ENCODE measurements around the gene SGCD. TPM values are rescaled to one million over a fixed set of nuclear protein-coding genes. Genes with fewer than 3 reads are reported as not detected.

Gene SGCD
- polyA plus RNA-seq, 1 of the 3 experiments (the other 2 are of a cell fraction): 0.87 TPM

GRCh38 chr5:156582193-156582598 is 255.2 kb downstream of the SGCD start:
- no peak overlapping the region for H3K9ac ChIP-seq
- ChIA-PET POLR2A (no interaction called here), CTCF (interaction anchor here (1.6 kb wide), 1 partner anchor 13 kb away, joined by 5 read pairs; no protein-coding TSS in a partner anchor)
- no peak for TF ChIP-seq RFX5 (IDR thresholded peaks at IDR 0.05; ENCODE audit: low read length)
- no peak for TF ChIP-seq NRF1 (IDR thresholded peaks at IDR 0.05; ENCODE audit: low read depth, low read length)
- TF ChIP-seq MAX (IDR thresholded peaks at IDR 0.05; ENCODE audit: low read depth): no peak
- no peak for TF ChIP-seq RCOR1 (IDR thresholded peaks at IDR 0.05; ENCODE audit: low read length)
- no peak for TF ChIP-seq REST (IDR thresholded peaks at IDR 0.05; ENCODE audit: low read depth, low read length)
- no peak for TF ChIP-seq FOXM1 (IDR thresholded peaks at IDR 0.05; ENCODE audit: low read depth)
- no peak for TF ChIP-seq RAD21 (IDR thresholded peaks at IDR 0.05; ENCODE audit: low read length)
- no peak for TF ChIP-seq CTCF (IDR thresholded peaks at IDR 0.05)
- TF ChIP-seq FOSL2 (IDR thresholded peaks at IDR 0.05; ENCODE audit: borderline replicate concordance, low read depth): no peak
- TF ChIP-seq POLR2AphosphoS5 (IDR thresholded peaks at IDR 0.05; ENCODE audit: low read depth, low read length): no peak
- TF ChIP-seq ZBTB33 (IDR thresholded peaks at IDR 0.05; ENCODE audit: borderline replicate concordance, low read depth): no peak
- TF ChIP-seq JUND (IDR thresholded peaks at IDR 0.05): no peak
- TF ChIP-seq PBX3 (IDR thresholded peaks at IDR 0.05): no peak
- no peak for TF ChIP-seq IRF3 (IDR thresholded peaks at IDR 0.05; ENCODE audit: low read depth, low read length)
- TF ChIP-seq USF1 (IDR thresholded peaks at IDR 0.05; ENCODE audit: borderline replicate concordance, low read depth): no peak
- TF ChIP-seq SIN3A (IDR thresholded peaks at IDR 0.05; ENCODE audit: borderline replicate concordance, low read depth, low read length): no peak
- no peak for TF ChIP-seq FOXJ3 (CRISPR knock-in tag; IDR thresholded peaks at IDR 0.05)
- TF ChIP-seq TAF1 (IDR thresholded peaks at IDR 0.05; ENCODE audit: borderline replicate concordance, low read depth, low read length): no peak
- no peaks in the 10 kb centered on the region for H3F3A ChIP-seq (replicated peaks; ENCODE audit: insufficient read depth)
- no peak overlapping the region for H3K27ac ChIP-seq (ENCODE audit: low read depth in 2 of 2, low read length in 1 of 2)
- no peaks in the 10 kb centered on the region for H3K9me3 ChIP-seq
- H3K27me3 ChIP-seq (ENCODE audit: insufficient read depth): no peaks in the 10 kb centered on the region
- no peaks in the 10 kb centered on the region for H3K4me1 ChIP-seq (ENCODE audit: control insufficient read depth in 1 of 2, insufficient read depth in 2 of 2, low read depth in 1 of 2, low read length in 1 of 2)
- H3K4me2 ChIP-seq: no peak overlapping the region
- no peak overlapping the region for H2AFZ ChIP-seq (ENCODE audit: low read depth)
- WGBS (ENCODE audit: low lambda C conversion rate): 15% methylated on average over 2 of the region's 2 CpGs
- no peak overlapping the region for H3K4me3 ChIP-seq (ENCODE audit: low read depth in 2 of 2, low read length in 1 of 2)
- DNase-seq: no peak
- H3K9me2 ChIP-seq: no peaks in the 10 kb centered on the region
- H3K36me3 ChIP-seq (replicated peaks in 1 of 2; ENCODE audit: control insufficient read depth in 1 of 2, insufficient read depth in 2 of 2, low read length in 1 of 2): no peaks in the 10 kb centered on the region
- no peaks in the 10 kb centered on the region for H3K79me2 ChIP-seq (ENCODE audit: insufficient read depth)
- no peaks in the 10 kb centered on the region for H4K20me1 ChIP-seq (ENCODE audit: insufficient read depth)

Data from SK-N-SH (cell line).